Hepatocyte (in vitro differentiated cells): ENCODE data around the gene INTS6. TPM values are rescaled to one million over a fixed set of nuclear protein-coding genes. Genes with fewer than 3 reads are reported as not detected.

Experiments used
- DNase-seq: peaks from one replicate; pipeline ENCODE4 v3.0.0-alpha.2; 2016; ENCODE audit warnings: low spot score
- H2AFZ ChIP-seq: fragments of 200-600 bp; sonication (generic); 2 replicates; pipeline ENCODE4 v1.6.0; 2016; ENCODE audit warnings: antibody characterized with exemption, mild to moderate bottlenecking
- H3K27ac ChIP-seq: fragments of 200-600 bp; sonication (generic); 2 replicates; pipeline ENCODE4 v1.5.1; 2016; ENCODE audit warnings: mild to moderate bottlenecking
- H3K27me3 ChIP-seq: fragments of 200-600 bp; sonication (generic); 2 replicates; pipeline ENCODE4 v1.6.1; 2016
- H3K36me3 ChIP-seq: fragments of 200-600 bp; sonication (generic); replicated peaks from 2 replicates; pipeline ENCODE4 v1.5.1; 2016; ENCODE audit warnings: low read depth; ENCODE audit not compliant: insufficient read depth
- H3K4me1 ChIP-seq: fragments of 200-600 bp; sonication (generic); 2 replicates; pipeline ENCODE4 v1.5.1; 2016; ENCODE audit warnings: mild to moderate bottlenecking, moderate library complexity; ENCODE audit not compliant: insufficient read depth
- H3K4me2 ChIP-seq: fragments of 200-600 bp; sonication (generic); 2 replicates; pipeline ENCODE4 v1.6.0; 2016
- H3K4me3 ChIP-seq: fragments of 200-600 bp; sonication (generic); 2 replicates; pipeline ENCODE4 v1.5.1; 2016; ENCODE audit warnings: mild to moderate bottlenecking
- H3K79me2 ChIP-seq: fragments of 200-600 bp; sonication (generic); 2 replicates; pipeline ENCODE4 v1.6.0; 2017; ENCODE audit warnings: mild to moderate bottlenecking
- H3K9me2 ChIP-seq: fragments of 200-600 bp; sonication (generic); replicated peaks from 2 replicates; pipeline ENCODE4 v1.6.0; 2017; ENCODE audit warnings: mild to moderate bottlenecking; ENCODE audit not compliant: insufficient read depth
- H3K9me3 ChIP-seq: fragments of 200-600 bp; sonication (generic); 2 replicates; pipeline ENCODE4 v1.5.1; 2016; ENCODE audit warnings: low read depth, mild to moderate bottlenecking
- H4K20me1 ChIP-seq: fragments of 200-600 bp; sonication (generic); 2 replicates; pipeline ENCODE4 v1.6.0; 2016; ENCODE audit warnings: mild to moderate bottlenecking; ENCODE audit not compliant: insufficient read depth, poor library complexity, severe bottlenecking
- CTCF ChIP-seq: fragments of 200-600 bp; sonication (generic); IDR thresholded peaks from 2 replicates; pipeline ENCODE4 v1.5.1; 2016; ENCODE audit warnings: antibody characterized with exemption, mild to moderate bottlenecking; ENCODE audit not compliant: poor library complexity
- EZH2 ChIP-seq: fragments of 200-600 bp; sonication (generic); IDR thresholded peaks from 2 replicates; pipeline ENCODE4 v1.6.1; 2016; ENCODE audit warnings: antibody characterized with exemption, mild to moderate bottlenecking, borderline replicate concordance
- EZH2phosphoT487 ChIP-seq: fragments of 200-600 bp; sonication (generic); IDR thresholded peaks from one replicate; pipeline ENCODE4 v1.6.1; 2018; ENCODE audit warnings: antibody characterized with exemption, mild to moderate bottlenecking, low read depth, moderate library complexity; ENCODE audit not compliant: unreplicated experiment, severe bottlenecking
- WGBS: methylation state at CpG from one replicate; pipeline ENCODE4 v1.1.6; 2016; ENCODE audit warnings: low lambda C conversion rate; ENCODE audit errors: missing lambda C conversion rate; 5-methylcytosine and 5-hydroxymethylcytosine counted together
- polyA plus RNA-seq: library from polyadenylated mRNA; unstranded; fragments of >200 nt; fragmentation: Nextera tagmentation; extraction: Ambion mirVana; gene quantifications from 2 replicates; pipeline ENCODE4 v1.2.1, GENCODE V29; 2016
- total RNA-seq: library from RNA; depleted of rRNA; stranded (reverse); fragments of >200 nt; gene quantifications from 2 replicates; pipeline ENCODE4 v1.2.3, GENCODE V29; 2014

INTS6 gene
- total and polyA plus RNA-seq, 2 experiments from 2014 or later: 28.5 to 51.2 TPM

- H4K20me1 ChIP-seq: no peaks in the 10 kb centered on the region
- no peak for TF ChIP-seq EZH2phosphoT487
- no peak for TF ChIP-seq CTCF
- no peak for TF ChIP-seq EZH2
- 90% methylated on average over 4 of the region's 4 CpGs for WGBS
- no peaks in the 10 kb centered on the region for H3K79me2 ChIP-seq
- H3K9me2 ChIP-seq: no peaks in the 10 kb centered on the region
- H3K4me3 ChIP-seq: no peak overlapping the region
- H3K27ac ChIP-seq: no peak overlapping the region
- no peaks in the 10 kb centered on the region for H3K9me3 ChIP-seq
- no peak for DNase-seq
- no peaks in the 10 kb centered on the region for H3K4me1 ChIP-seq
- no peak overlapping the region for H3K4me2 ChIP-seq
- H3K36me3 ChIP-seq: no peaks in the 10 kb centered on the region
- H3K27me3 ChIP-seq: no peaks in the 10 kb centered on the region
- no peak overlapping the region for H2AFZ ChIP-seq
Measured at GRCh38 chr13:51501096-51501495, 48.3 kb upstream of the INTS6 start.

GRCh38 chr13:51500687-51501086, 47.9 kb upstream of the INTS6 start:
- H3K36me3 ChIP-seq: no peaks in the 10 kb centered on the region
- H3K4me1 ChIP-seq: no peaks in the 10 kb centered on the region
- no peak overlapping the region for H3K4me3 ChIP-seq
- H4K20me1 ChIP-seq: no peaks in the 10 kb centered on the region
- no peak overlapping the region for H3K27ac ChIP-seq
- TF ChIP-seq CTCF: no peak
- no peak for TF ChIP-seq EZH2
- no peak for TF ChIP-seq EZH2phosphoT487
- H3K9me2 ChIP-seq: no peaks in the 10 kb centered on the region
- H3K79me2 ChIP-seq: no peaks in the 10 kb centered on the region
- 65% methylated on average over 2 of the region's 2 CpGs for WGBS
- H3K4me2 ChIP-seq: no peak overlapping the region
- H3K9me3 ChIP-seq: no peaks in the 10 kb centered on the region
- no peaks in the 10 kb centered on the region for H3K27me3 ChIP-seq
- no peak for DNase-seq
- H2AFZ ChIP-seq: no peak overlapping the region

GRCh38 chr13:51499841-51500240, 47.0 kb upstream of the INTS6 start:
- Histone ChIP-seq H3K36me3 (no peaks in the 10 kb centered on the region), H3K79me2 (no peaks in the 10 kb centered on the region), H3K27me3 (no peaks in the 10 kb centered on the region), H3K9me3 (no peaks in the 10 kb centered on the region), H4K20me1 (no peaks in the 10 kb centered on the region), H3K9me2 (no peaks in the 10 kb centered on the region), H3K4me1 (no peaks in the 10 kb centered on the region), H3K4me2 (no peak overlapping the region), H3K4me3 (no peak overlapping the region), H2AFZ (no peak overlapping the region), H3K27ac (no peak overlapping the region)
- WGBS: 88% methylated on average over 4 of the region's 4 CpGs
- no peak for DNase-seq
- no peak for TF ChIP-seq CTCF
- no peak for TF ChIP-seq EZH2phosphoT487
- TF ChIP-seq EZH2: no peak

GRCh38 chr13:51495316-51495715, 42.5 kb upstream of the INTS6 start:
- H3K4me1 ChIP-seq: no peaks in the 10 kb centered on the region

More at GRCh38 chr13:51495316-51495715, 42.5 kb upstream of the INTS6 start:
- H4K20me1 ChIP-seq: no peaks in the 10 kb centered on the region
- no peaks in the 10 kb centered on the region for H3K79me2 ChIP-seq
- no peak for TF ChIP-seq EZH2phosphoT487
- no peak for TF ChIP-seq EZH2
- no peak for TF ChIP-seq CTCF
- H2AFZ ChIP-seq: no peak overlapping the region
- H3K27ac ChIP-seq: no peak overlapping the region
- no peak overlapping the region for H3K4me3 ChIP-seq
- WGBS: 75% methylated on average over 1 of the region's 1 CpG
- H3K36me3 ChIP-seq: no peaks in the 10 kb centered on the region
- no peaks in the 10 kb centered on the region for H3K9me2 ChIP-seq
- H3K27me3 ChIP-seq: no peaks in the 10 kb centered on the region
- H3K9me3 ChIP-seq: no peaks in the 10 kb centered on the region
- no peak overlapping the region for H3K4me2 ChIP-seq
- DNase-seq: no peak
